NT2/D1 (cell line): ENCODE measurements around the gene S100A8.

Source experiments
- DNase-seq: peaks from one replicate; pipeline ENCODE4 v3.0.0-alpha.2; 2011; ENCODE audit warnings: low read depth, low spot score
- H3K27me3 ChIP-seq: 2 replicates; pipeline ENCODE4 v1.6.0; 2011; ENCODE audit warnings: mild to moderate bottlenecking; ENCODE audit not compliant: insufficient read length, insufficient read depth
- H3K36me3 ChIP-seq: 2 replicates; pipeline ENCODE4 v1.6.1; 2011; ENCODE audit warnings: mild to moderate bottlenecking, low read length, mixed read lengths; ENCODE audit not compliant: insufficient read depth, insufficient read length
- H3K4me1 ChIP-seq: 2 replicates; pipeline ENCODE4 v1.5.1; 2011; ENCODE audit not compliant: insufficient read depth, insufficient read length
- H3K4me3 ChIP-seq: 2 replicates; pipeline ENCODE4 v1.5.1; 2011; ENCODE audit warnings: low read depth; ENCODE audit not compliant: insufficient read length
- H3K9ac ChIP-seq: 2 replicates; pipeline ENCODE4 v1.6.0; 2011; ENCODE audit warnings: low read depth; ENCODE audit not compliant: insufficient read length
- H3K9me3 ChIP-seq: 2 replicates; pipeline ENCODE4 v1.5.1; 2011; ENCODE audit warnings: mild to moderate bottlenecking, low read length; ENCODE audit not compliant: insufficient read depth
- SUZ12 ChIP-seq: IDR thresholded peaks from 2 replicates; pipeline ENCODE4 v1.6.1; 2011; ENCODE audit not compliant: insufficient read length, insufficient read depth; ENCODE audit errors: extremely low read depth
- YY1 ChIP-seq: IDR thresholded peaks from 2 replicates; pipeline ENCODE4 v1.6.1; 2011; ENCODE audit not compliant: insufficient read length, insufficient read depth
- ZNF274 ChIP-seq: IDR thresholded peaks from 2 replicates; pipeline ENCODE4 v1.6.1; 2011; ENCODE audit warnings: mild to moderate bottlenecking, low read depth, low read length

S100A8 gene

GRCh38 chr1:153357853-153358690 lies 32.8 kb downstream of the S100A8 start, which contains the start of gene S100A9:
Gene S100A9, plus strand, starts transcription at chr1:153357854. Its CDS starts 430 bp downstream, at chr1:153358284.
- Histone ChIP-seq H3K36me3 (no peaks in the 10 kb centered on the region), H3K9me3 (no peaks in the 10 kb centered on the region), H3K4me1 (peaks cover 5% of the 10 kb centered on the region), H3K27me3 (no peaks in the 10 kb centered on the region), H3K9ac (no peak within 1 kb of the TSS), H3K4me3 (no peak within 1 kb of the TSS)
- no peak for DNase-seq
- TF ChIP-seq YY1 (no peak), SUZ12 (no peak), ZNF274 (no peak)

- Histone ChIP-seq H3K4me1 (peaks cover 6% of the 10 kb centered on the region), H3K4me3 (no peak overlapping the region), H3K9me3 (no peaks in the 10 kb centered on the region), H3K36me3 (no peaks in the 10 kb centered on the region), H3K27me3 (no peaks in the 10 kb centered on the region), H3K9ac (no peak overlapping the region)
- TF ChIP-seq SUZ12 (no peak), ZNF274 (no peak), YY1 (no peak)
- DNase-seq = no peak
Measured at GRCh38 chr1:153357076-153357852, 33.6 kb downstream of the S100A8 start.

- Histone ChIP-seq H3K4me1 (peaks cover 6% of the 10 kb centered on the region), H3K9me3 (no peaks in the 10 kb centered on the region), H3K36me3 (no peaks in the 10 kb centered on the region), H3K4me3 (no peak overlapping the region), H3K9ac (no peak overlapping the region), H3K27me3 (no peaks in the 10 kb centered on the region)
- DNase-seq = no peak
- TF ChIP-seq SUZ12 (no peak), YY1 (no peak), ZNF274 (no peak)
Measured at GRCh38 chr1:153356392-153357075, 34.3 kb downstream of the S100A8 start.

GRCh38 chr1:153355445-153356071 lies 35.3 kb downstream of the S100A8 start:
- Histone ChIP-seq H3K9me3 (no peaks in the 10 kb centered on the region), H3K4me1 (peaks cover 6% of the 10 kb centered on the region), H3K36me3 (no peaks in the 10 kb centered on the region), H3K27me3 (no peaks in the 10 kb centered on the region), H3K9ac (no peak overlapping the region), H3K4me3 (no peak overlapping the region)
- DNase-seq = peak; percentile 89
- TF ChIP-seq YY1 (no peak), ZNF274 (no peak), SUZ12 (no peak)

GRCh38 chr1:153354515-153355193 lies 36.2 kb downstream of the S100A8 start:
- Histone ChIP-seq H3K27me3 (no peaks in the 10 kb centered on the region), H3K4me1 (peaks cover 6% of the 10 kb centered on the region), H3K4me3 (no peak overlapping the region), H3K36me3 (no peaks in the 10 kb centered on the region), H3K9ac (no peak overlapping the region), H3K9me3 (no peaks in the 10 kb centered on the region)
- no peak for TF ChIP-seq YY1
- no peak for TF ChIP-seq SUZ12
- TF ChIP-seq ZNF274 = no peak
- DNase-seq = no peak

GRCh38 chr1:153353226-153353947 lies 37.5 kb downstream of the S100A8 start:
- Histone ChIP-seq H3K9ac (peak overlapping the region; percentile 8), H3K9me3 (no peaks in the 10 kb centered on the region), H3K4me3 (no peak overlapping the region), H3K4me1 (peaks cover 6% of the 10 kb centered on the region), H3K36me3 (no peaks in the 10 kb centered on the region), H3K27me3 (no peaks in the 10 kb centered on the region)
- TF ChIP-seq SUZ12 = no peak
- no peak for TF ChIP-seq YY1
- no peak for TF ChIP-seq ZNF274
- peak; percentile 50 for DNase-seq
